ENCODE measurements around the gene SYT15. TPM values are rescaled to one million over a fixed set of nuclear protein-coding genes. Genes with fewer than 3 reads are reported as not detected.
A peak's percentile ranks its signal among the peaks of the same experiment; 100 is the strongest.
"Not testable (repeated sequence)": the region's sequence is repeated elsewhere in the genome, so short reads cannot be mapped to it uniquely, and the experiment has no call there.

Gene SYT15
- total RNA-seq, 4 donors from 2014 or later: 3.0 to 22.8 (median 14.0) TPM

GRCh38 chr10:46565591-46566332 is 13.2 kb upstream of the SYT15 start:
- intact Hi-C loops (cut with DNase I; ENCODE audit: low total_unique reads); H3K27me3 ChIP-seq; H3K4me3 ChIP-seq; H3K27ac ChIP-seq; H3K4me1 ChIP-seq; H3K36me3 ChIP-seq; H3K9me3 ChIP-seq: not testable (repeated sequence)
- TF ChIP-seq CTCF (IDR thresholded peaks at IDR 0.05): peak; percentile 36 to 64 (median 47)
- DNase-seq: peak; percentile 27 to 36

- H3K4me3 ChIP-seq; DNase-seq; H3K9me3 ChIP-seq; H3K27ac ChIP-seq; intact Hi-C loops (cut with DNase I; ENCODE audit: low total_unique reads); H3K4me1 ChIP-seq; H3K27me3 ChIP-seq; H3K36me3 ChIP-seq: not testable (repeated sequence)
Measured at GRCh38 chr10:46567151-46567550, 11.8 kb upstream of the SYT15 start.

- H3K4me1 ChIP-seq; H3K27me3 ChIP-seq; H3K4me3 ChIP-seq; DNase-seq; H3K9me3 ChIP-seq; intact Hi-C loops (cut with DNase I; ENCODE audit: low total_unique reads); H3K27ac ChIP-seq; H3K36me3 ChIP-seq: not testable (repeated sequence)
Measured at GRCh38 chr10:46570655-46571054, 8.3 kb upstream of the SYT15 start.

- H3K36me3 ChIP-seq; DNase-seq; H3K27me3 ChIP-seq; H3K9me3 ChIP-seq; H3K27ac ChIP-seq; H3K4me3 ChIP-seq; intact Hi-C loops (cut with DNase I; ENCODE audit: low total_unique reads); H3K4me1 ChIP-seq: not testable (repeated sequence)
Measured at GRCh38 chr10:46572765-46573164, 6.2 kb upstream of the SYT15 start.

GRCh38 chr10:46573314-46573713 is 5.6 kb upstream of the SYT15 start:
- intact Hi-C loops (cut with DNase I; ENCODE audit: low total_unique reads); H3K4me3 ChIP-seq; H3K36me3 ChIP-seq; H3K9me3 ChIP-seq; H3K27ac ChIP-seq; H3K4me1 ChIP-seq; DNase-seq; H3K27me3 ChIP-seq: not testable (repeated sequence)

GRCh38 chr10:46573884-46574283 is 5.0 kb upstream of the SYT15 start:
- DNase-seq; H3K27ac ChIP-seq; H3K36me3 ChIP-seq; H3K4me3 ChIP-seq; H3K9me3 ChIP-seq; H3K4me1 ChIP-seq; H3K27me3 ChIP-seq; intact Hi-C loops (cut with DNase I; ENCODE audit: low total_unique reads): not testable (repeated sequence)

GRCh38 chr10:46577624-46578473 is 1.1 kb upstream of the SYT15 start:
- H3K27ac ChIP-seq; H3K27me3 ChIP-seq; H3K9me3 ChIP-seq; H3K4me1 ChIP-seq; intact Hi-C loops (cut with DNase I; ENCODE audit: low total_unique reads); H3K36me3 ChIP-seq; DNase-seq; H3K4me3 ChIP-seq: not testable (repeated sequence)

- H3K27me3 ChIP-seq, H3K4me3 ChIP-seq: not testable (repeated sequence)
Measured at GRCh38 chr10:46579378-46579777, 450 bp downstream of the SYT15 start.

GRCh38 chr10:46581997-46582396 is 3.1 kb downstream of the SYT15 start:
- H3K4me1 ChIP-seq; H3K27ac ChIP-seq; H3K9me3 ChIP-seq; DNase-seq; intact Hi-C loops (cut with DNase I; ENCODE audit: low total_unique reads); H3K27me3 ChIP-seq; H3K4me3 ChIP-seq; H3K36me3 ChIP-seq: not testable (repeated sequence)

More at GRCh38 chr10:46579378-46579777, 450 bp downstream of the SYT15 start:
- H3K4me1 ChIP-seq; H3K27ac ChIP-seq; H3K9me3 ChIP-seq; DNase-seq; H3K36me3 ChIP-seq; intact Hi-C loops (cut with DNase I; ENCODE audit: low total_unique reads): not testable (repeated sequence)

GRCh38 chr10:46582568-46582967 is 3.6 kb downstream of the SYT15 start:
- DNase-seq; H3K4me3 ChIP-seq; H3K36me3 ChIP-seq; intact Hi-C loops (cut with DNase I; ENCODE audit: low total_unique reads); H3K4me1 ChIP-seq; H3K9me3 ChIP-seq; H3K27me3 ChIP-seq; H3K27ac ChIP-seq: not testable (repeated sequence)

- H3K4me1 ChIP-seq; intact Hi-C loops (cut with DNase I; ENCODE audit: low total_unique reads); DNase-seq; H3K27ac ChIP-seq; H3K27me3 ChIP-seq; H3K36me3 ChIP-seq; H3K9me3 ChIP-seq; H3K4me3 ChIP-seq: not testable (repeated sequence)
Measured at GRCh38 chr10:46584196-46584595, 5.3 kb downstream of the SYT15 start.

GRCh38 chr10:46585246-46585645 is 6.3 kb downstream of the SYT15 start:
- H3K4me3 ChIP-seq; intact Hi-C loops (cut with DNase I; ENCODE audit: low total_unique reads); DNase-seq; H3K36me3 ChIP-seq; H3K27me3 ChIP-seq; H3K9me3 ChIP-seq; H3K4me1 ChIP-seq; H3K27ac ChIP-seq: not testable (repeated sequence)
